IMR-90 (cell line): ENCODE results near the gene NOL4L. TPM values are rescaled to one million over a fixed set of nuclear protein-coding genes. Genes with fewer than 3 reads are reported as not detected.

Experiments
- ATAC-seq: fragments of 200-7000 bp; cut with Tn5 transposase; 2 replicates; pipeline ENCODE4 v1.9.1; 2020; ENCODE audit warnings: low read depth, mild to moderate bottlenecking, moderate library complexity
- BruUV-seq: library from RNA; stranded (reverse); fragments of 400-500 nt; replicated peaks from 2 replicates; lab custom pipeline; 2021; lab: Mats Ljungman, UMichigan
- CTCF ChIA-PET: fragments of 300-600 bp; formaldehyde crosslinking; extraction: SDS; loops from one replicate; lab custom pipeline; 2021; ENCODE audit warnings: antibody characterized with exemption; lab: Yijun Ruan, JAX
- POLR2A ChIA-PET: fragments of 300-600 bp; sonication (Branson Sonifier 250); formaldehyde crosslinking; loops from one replicate; lab custom pipeline; 2022; ENCODE audit warnings: antibody characterized with exemption; ENCODE audit not compliant: unreplicated experiment; lab: Charles Lee
- DNase-seq: peaks from one replicate; pipeline ENCODE4 v3.0.0; 2013
- H2AFZ ChIP-seq: replicated peaks from 2 replicates; pipeline ENCODE3; 2013; ENCODE audit warnings: low read length, mild to moderate bottlenecking; ENCODE audit not compliant: poor library complexity
- H2AK5ac ChIP-seq: 2 replicates; pipeline ENCODE4 v1.6.1; 2013; ENCODE audit warnings: low read depth, low read length, inconsistent platforms
- H2AK9ac ChIP-seq: replicated peaks from 2 replicates; pipeline ENCODE3; 2013; ENCODE audit warnings: mild to moderate bottlenecking, low read depth, low read length, moderate library complexity; ENCODE audit not compliant: poor library complexity
- H2BK120ac ChIP-seq: 2 replicates; pipeline ENCODE4 v1.6.1; 2013; ENCODE audit warnings: low read depth, low read length, inconsistent platforms
- H2BK15ac ChIP-seq: 3 replicates; pipeline ENCODE4 v1.6.1; 2013; ENCODE audit warnings: low read depth, low read length, inconsistent platforms
- H2BK20ac ChIP-seq: 2 replicates; pipeline ENCODE4 v1.6.1; 2013; ENCODE audit warnings: low read depth, mild to moderate bottlenecking, inconsistent platforms, low read length, moderate library complexity
- H2BK5ac ChIP-seq: 2 replicates; pipeline ENCODE4 v1.6.1; 2013; ENCODE audit warnings: mild to moderate bottlenecking, low read depth, low read length, inconsistent platforms; ENCODE audit not compliant: poor library complexity, severe bottlenecking
- H3K14ac ChIP-seq: replicated peaks from 2 replicates; pipeline ENCODE4 v1.6.1; 2013; ENCODE audit warnings: low read depth, low read length, inconsistent platforms
- H3K18ac ChIP-seq: 2 replicates; pipeline ENCODE4 v1.6.1; 2013; ENCODE audit warnings: low read depth, low read length, control low read depth
- H3K23ac ChIP-seq: 2 replicates; pipeline ENCODE4 v1.6.1; 2013; ENCODE audit warnings: low read depth, low read length, inconsistent platforms
- H3K27ac ChIP-seq: 2 replicates; pipeline ENCODE4 v1.5.1; 2013; ENCODE audit warnings: mild to moderate bottlenecking, control low read depth, low read length; ENCODE audit not compliant: insufficient read depth
- H3K27me3 ChIP-seq: 2 replicates; pipeline ENCODE4 v1.6.1; 2013; ENCODE audit warnings: low read length; ENCODE audit not compliant: control insufficient read depth, insufficient read depth
- H3K36me3 ChIP-seq: 2 replicates; pipeline ENCODE4 v1.6.1; 2013; ENCODE audit warnings: low read length, mixed read lengths; ENCODE audit not compliant: control insufficient read depth, insufficient read depth
- H3K4ac ChIP-seq: 2 replicates; pipeline ENCODE4 v1.6.1; 2013; ENCODE audit warnings: low read depth, low read length, inconsistent platforms
- H3K4me1 ChIP-seq: 2 replicates; pipeline ENCODE4 v1.6.1; 2013; ENCODE audit warnings: low read length, mixed read lengths; ENCODE audit not compliant: control insufficient read depth, insufficient read depth
- H3K4me2 ChIP-seq: 2 replicates; pipeline ENCODE4 v1.6.1; 2013; ENCODE audit warnings: low read depth, mild to moderate bottlenecking, control low read depth, low read length, moderate library complexity
- H3K4me3 ChIP-seq: 2 replicates; pipeline ENCODE4 v1.5.1; 2013; ENCODE audit warnings: low read depth, mild to moderate bottlenecking, control low read depth, low read length, moderate library complexity; ENCODE audit not compliant: insufficient read depth
- H3K56ac ChIP-seq: 2 replicates; pipeline ENCODE4 v1.6.1; 2013; ENCODE audit warnings: low read length, inconsistent platforms; ENCODE audit not compliant: insufficient read depth; ENCODE audit errors: extremely low read depth
- H3K79me1 ChIP-seq, 2 experiments: 2 replicates each; pipeline ENCODE4 v1.6.1; 2013; ENCODE audit warnings: low read length in 2 of 2, inconsistent platforms in 1 of 2, low read depth in 1 of 2
- H3K9ac ChIP-seq: 2 replicates; pipeline ENCODE4 v1.6.1; 2013; ENCODE audit warnings: low read depth, low read length, control low read depth
- H3K9me1 ChIP-seq: 2 replicates; pipeline ENCODE4 v1.6.1; 2013; ENCODE audit warnings: low read length, inconsistent platforms; ENCODE audit not compliant: insufficient read depth
- H3K9me3 ChIP-seq: 2 replicates; pipeline ENCODE4 v1.6.1; 2013; ENCODE audit warnings: low read length; ENCODE audit not compliant: control insufficient read depth, insufficient read depth
- H4K20me1 ChIP-seq: 2 replicates; pipeline ENCODE4 v1.6.1; 2013; ENCODE audit warnings: low read length, inconsistent platforms; ENCODE audit not compliant: insufficient read depth
- H4K5ac ChIP-seq: 2 replicates; pipeline ENCODE4 v1.6.1; 2013; ENCODE audit warnings: mild to moderate bottlenecking, low read depth, low read length, control low read depth
- H4K8ac ChIP-seq, 2 experiments: 2 replicates each; pipeline ENCODE4 v1.6.1; 2013; ENCODE audit warnings: low read depth in 2 of 2, low read length in 2 of 2, control low read depth in 1 of 2, inconsistent platforms in 1 of 2
- H4K91ac ChIP-seq: 2 replicates; pipeline ENCODE4 v1.6.1; 2013; ENCODE audit warnings: low read depth, low read length, inconsistent platforms; ENCODE audit not compliant: insufficient read depth
- CEBPB ChIP-seq: IDR thresholded peaks from 2 replicates; pipeline ENCODE4 v1.6.1; 2012; ENCODE audit warnings: low read depth, low read length, improper control_type of control experiment
- CHD1 ChIP-seq: IDR thresholded peaks from 2 replicates; pipeline ENCODE4 v1.6.1; 2012; ENCODE audit warnings: low read depth, low read length, improper control_type of control experiment
- ELK1 ChIP-seq: fragments of 150-350 bp; IDR thresholded peaks from 2 replicates; pipeline ENCODE4 v1.6.1; 2016; ENCODE audit warnings: low read depth, mild to moderate bottlenecking, low read length, moderate library complexity, borderline replicate concordance
- FOS ChIP-seq: fragments of 150-350 bp; IDR thresholded peaks from 2 replicates; pipeline ENCODE4 v1.6.1; 2016; ENCODE audit warnings: low read depth, low read length
- MAFK ChIP-seq: IDR thresholded peaks from 2 replicates; pipeline ENCODE4 v1.6.1; 2012; ENCODE audit warnings: low read depth, low read length, improper control_type of control experiment
- MAZ ChIP-seq: IDR thresholded peaks from 2 replicates; pipeline ENCODE4 v1.6.1; 2012; ENCODE audit warnings: low read depth, mild to moderate bottlenecking, low read length, improper control_type of control experiment, moderate library complexity, borderline replicate concordance
- NFE2L2 ChIP-seq: fragments of 150-350 bp; IDR thresholded peaks from 2 replicates; pipeline ENCODE4 v1.6.1; 2016; ENCODE audit warnings: low read depth, mild to moderate bottlenecking, low read length
- POLR2A ChIP-seq: IDR thresholded peaks from 2 replicates; pipeline ENCODE4 v1.6.1; 2012; ENCODE audit warnings: mild to moderate bottlenecking, low read depth, low read length
- RAD21 ChIP-seq: IDR thresholded peaks from 2 replicates; pipeline ENCODE4 v1.6.1; 2012; ENCODE audit warnings: low read length, improper control_type of control experiment
- RCOR1 ChIP-seq: IDR thresholded peaks from 2 replicates; pipeline ENCODE4 v1.6.1; 2012; ENCODE audit warnings: mild to moderate bottlenecking, low read length, improper control_type of control experiment; ENCODE audit not compliant: insufficient replicate concordance
- RFX5 ChIP-seq: IDR thresholded peaks from 2 replicates; pipeline ENCODE4 v1.8.0; 2012; ENCODE audit warnings: low read depth, mild to moderate bottlenecking, low read length, moderate library complexity
- SMC3 ChIP-seq: fragments of 150-350 bp; IDR thresholded peaks from 2 replicates; pipeline ENCODE4 v1.6.1; 2016; ENCODE audit warnings: low read depth, mild to moderate bottlenecking, antibody characterized with exemption, low read length, moderate library complexity
- WGBS, 2 experiments: methylation state at CpG; one replicate each; pipeline versions ENCODE4 v1.1.5 to v1.1.7; 2013; ENCODE audit warnings: missing lambda C conversion rate in 2 of 2; ENCODE audit not compliant: insufficient read length in 1 of 2; ENCODE audit errors: extremely low coverage in 2 of 2; 5-methylcytosine and 5-hydroxymethylcytosine counted together
- dilution Hi-C: fragments of 300-500 bp; cut with HindIII; formaldehyde crosslinking; loops from one replicate; pipeline ENCODE4 v1.14.3; 2018; ENCODE audit warnings: low sequenced_read_pairs; ENCODE audit not compliant: unreplicated experiment
- in situ Hi-C: fragments of 300-500 bp; cut with MboI; formaldehyde crosslinking; loops from 3 replicates; pipeline ENCODE4 v1.14.3; 2019; ENCODE audit warnings: low sequenced_read_pairs, inconsistent platforms, mixed read lengths
- intact Hi-C: fragments of 100-400 bp; cut with micrococcal nuclease; formaldehyde crosslinking; loops from 2 replicates; pipeline ENCODE4 v1.10.0; 2022
- polyA plus RNA-seq, 3 experiments: library from polyadenylated mRNA; depleted of rRNA; stranded (reverse); fragments of >200 nt; gene quantifications; 2 replicates each; pipeline ENCODE4 v1.2.3, GENCODE V29; 2012; ENCODE audit warnings: low replicate concordance in 1 of 3
- total RNA-seq: library from RNA; depleted of rRNA; stranded (reverse); fragments of >200 nt; gene quantifications from 2 replicates; pipeline ENCODE4 v1.2.3, GENCODE V29; 2012
- TF ChIP-seq, protein P1 (sequence below): fragments of 150-350 bp; IDR thresholded peaks from 2 replicates; pipeline ENCODE4 v1.6.1; 2017; ENCODE audit warnings: mild to moderate bottlenecking, antibody characterized with exemption, low read length, low read depth

NOL4L gene
- total and polyA plus RNA-seq, 2 of the 4 experiments (the other 2 are of a cell fraction), result 4.7 to 13.3 TPM

GRCh38 chr20:32454164-32455145, 130.7 kb downstream of the NOL4L start (continued):
- TF ChIP-seq FOS (no peak), CHD1 (no peak)

GRCh38 chr20:32453467-32454163, 131.5 kb downstream of the NOL4L start:
- ChIA-PET CTCF (no interaction called here), POLR2A (no interaction called here)
- H3K56ac ChIP-seq, result no peak overlapping the region
- no peak overlapping the region for H4K5ac ChIP-seq
- no peak overlapping the region for H2BK120ac ChIP-seq
- peaks cover 11% of the 10 kb centered on the region for H3K4me1 ChIP-seq
- no peak overlapping the region for H2BK5ac ChIP-seq
- peaks cover 11% of the 10 kb centered on the region; the same call in 1 of the 2 replicates for H3K9me1 ChIP-seq
- 95% methylated on average over 11 of the region's 28 CpGs; no CpG with 5 or more reads in 1 of the 2 experiments for WGBS, 2 experiments
- intact Hi-C loops (no loop called here), in situ Hi-C loops (no loop called here), dilution Hi-C loops (no loop called here)
- no peak overlapping the region for H3K18ac ChIP-seq
- H2BK15ac ChIP-seq, result no peak overlapping the region
- no peak overlapping the region for H3K27ac ChIP-seq
- H3K9me3 ChIP-seq, result no peaks in the 10 kb centered on the region
- H3K27me3 ChIP-seq, result no peaks in the 10 kb centered on the region
- H4K8ac ChIP-seq, result no peak overlapping the region
- H2BK20ac ChIP-seq, result no peak overlapping the region
- peaks cover 64% of the 10 kb centered on the region for H3K36me3 ChIP-seq
- H4K91ac ChIP-seq, result no peak overlapping the region
- H2AK5ac ChIP-seq, result no peak overlapping the region
- no peak overlapping the region for H3K9ac ChIP-seq
- ATAC-seq (no peak), DNase-seq (no peak)
- no peak overlapping the region for H3K4me3 ChIP-seq
- BruUV-seq, result no TSS peak
- H3K79me1 ChIP-seq, result peaks cover 33 to 40% of the 10 kb centered on the region in 2 experiments
- H3K14ac ChIP-seq, result no peak overlapping the region
- no peak overlapping the region for H3K4me2 ChIP-seq
- H3K23ac ChIP-seq, result no peak overlapping the region
- H2AK9ac ChIP-seq, result no peak overlapping the region
- H2AFZ ChIP-seq, result no peak overlapping the region
- H3K4ac ChIP-seq, result no peak overlapping the region
- peaks cover 35% of the 10 kb centered on the region for H4K20me1 ChIP-seq
- TF ChIP-seq CHD1 (no peak), NFE2L2 (no peak), POLR2A (no peak), MAZ (no peak), MAFK (no peak), ELK1 (no peak), RAD21 (no peak), RCOR1 (no peak), SMC3 (no peak), RFX5 (no peak), CEBPB (no peak)
- TF ChIP-seq, protein P1, sequence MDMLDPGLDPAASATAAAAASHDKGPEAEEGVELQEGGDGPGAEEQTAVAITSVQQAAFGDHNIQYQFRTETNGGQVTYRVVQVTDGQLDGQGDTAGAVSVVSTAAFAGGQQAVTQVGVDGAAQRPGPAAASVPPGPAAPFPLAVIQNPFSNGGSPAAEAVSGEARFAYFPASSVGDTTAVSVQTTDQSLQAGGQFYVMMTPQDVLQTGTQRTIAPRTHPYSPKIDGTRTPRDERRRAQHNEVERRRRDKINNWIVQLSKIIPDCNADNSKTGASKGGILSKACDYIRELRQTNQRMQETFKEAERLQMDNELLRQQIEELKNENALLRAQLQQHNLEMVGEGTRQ, result no peak
